GM18507 (cell line): ENCODE data around the gene CRLF1.
"Not testable (repeated sequence)": the region's sequence is repeated elsewhere in the genome, so short reads cannot be mapped to it uniquely, and the experiment has no call there.

ENCODE experiments used
- DNase-seq: peaks from one replicate; pipeline ENCODE4 v3.0.0; 2011; ENCODE audit warnings: low read depth; ENCODE audit not compliant: insufficient read length; ENCODE audit errors: extremely low spot score
- FAIRE-seq: peaks from 2 replicates; lab custom pipeline; 2011; peaks lifted over from hg19 to GRCh38; lab: Jason Lieb, UNC

The CRLF1 gene

DNA sequence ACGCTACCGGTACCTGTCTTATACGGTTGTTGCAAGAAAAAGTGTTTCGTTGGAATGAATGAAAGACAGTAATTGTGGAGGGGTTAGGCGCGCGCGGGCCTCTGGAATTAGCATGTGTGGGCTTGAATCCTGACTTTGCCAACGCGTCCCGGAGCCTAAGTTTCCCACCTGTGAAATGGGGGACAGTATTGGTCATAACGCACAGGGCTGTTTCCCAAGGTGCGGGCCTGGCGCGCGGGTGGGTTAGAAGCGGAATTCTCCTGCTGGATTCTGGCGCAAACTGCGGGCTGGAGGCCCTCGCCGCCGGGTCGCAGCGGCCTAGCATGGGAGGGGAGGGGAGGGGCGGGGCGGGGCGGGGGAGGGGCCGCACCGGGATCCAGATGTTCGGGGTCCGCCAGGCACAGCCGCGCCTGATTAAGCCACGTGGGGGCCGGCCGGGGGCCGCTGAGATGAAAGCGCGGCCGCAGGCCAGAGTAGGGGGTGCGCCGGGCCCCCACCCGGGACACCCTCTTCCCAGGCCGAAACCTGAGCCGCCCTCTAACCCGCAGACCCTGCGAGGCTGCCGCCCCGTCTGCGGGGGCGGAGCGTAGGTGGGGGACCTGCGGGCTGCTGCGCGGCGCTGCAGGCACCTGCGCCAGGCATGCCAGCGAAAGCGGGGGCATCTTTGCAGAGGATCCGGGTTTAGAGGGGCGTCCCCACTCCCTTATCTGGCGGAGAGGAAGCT, 4.9 kb upstream of the CRLF1 start:
- no peak for DNase-seq
- no peak for FAIRE-seq

DNA sequence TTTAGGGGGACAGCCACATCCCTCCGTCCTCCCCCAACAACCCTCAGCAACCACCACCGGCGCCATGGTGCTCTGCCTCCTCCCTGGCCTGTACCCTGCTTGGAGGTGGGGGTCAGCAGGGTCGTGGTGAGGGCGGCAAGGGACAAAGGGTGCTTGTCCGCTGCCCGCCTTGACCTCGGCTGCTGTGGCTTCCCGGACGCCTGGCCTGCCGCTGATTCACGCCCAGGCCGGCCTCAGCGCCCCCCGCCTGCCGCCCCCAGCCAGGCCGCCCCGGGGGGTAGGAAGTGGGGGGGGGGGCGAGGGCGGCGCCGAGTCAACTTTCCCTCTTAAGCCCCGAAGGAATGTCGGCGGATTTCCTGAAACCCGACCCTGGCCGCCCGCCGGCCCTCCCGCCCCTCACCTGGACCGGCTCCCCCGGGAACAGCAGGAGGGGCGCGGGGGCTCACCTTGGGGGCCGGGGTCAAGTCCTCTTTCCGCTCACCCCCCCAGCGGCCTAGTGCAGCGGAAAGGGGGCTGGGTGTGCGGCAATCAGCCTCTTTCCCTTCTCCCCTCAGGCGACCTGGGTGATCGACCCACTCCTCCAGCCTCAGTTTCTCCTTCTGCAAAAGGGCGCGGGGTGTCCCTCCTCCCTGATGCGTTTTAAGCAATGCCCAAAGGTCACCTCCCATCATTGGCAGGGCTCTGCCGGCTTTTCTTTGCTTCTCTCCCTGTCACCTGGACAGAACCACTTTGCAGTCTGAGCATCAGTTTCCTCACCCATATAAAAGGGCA, 4.1 kb upstream of the CRLF1 start:
- FAIRE-seq: no peak

DNA sequence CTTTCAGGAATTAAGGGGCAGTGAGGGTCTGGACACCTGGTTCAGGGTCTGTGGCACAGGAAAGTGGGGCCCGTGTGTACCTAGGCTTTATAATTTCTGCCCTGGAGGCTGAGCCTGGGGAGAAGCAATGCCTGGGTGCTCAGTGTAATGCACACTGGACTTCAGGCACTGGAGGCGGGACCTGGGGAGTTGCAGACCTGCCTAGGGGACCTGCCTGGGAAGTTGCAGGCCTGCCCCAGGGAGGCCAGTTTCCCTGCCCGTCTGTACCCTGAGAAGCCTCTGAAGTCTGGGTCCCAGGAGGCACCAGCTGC, 3.6 kb upstream of the CRLF1 start:
- no peak for DNase-seq
- no peak for FAIRE-seq

More for the DNA sequence above, 4.1 kb upstream of the CRLF1 start:
- DNase-seq: no peak

DNA sequence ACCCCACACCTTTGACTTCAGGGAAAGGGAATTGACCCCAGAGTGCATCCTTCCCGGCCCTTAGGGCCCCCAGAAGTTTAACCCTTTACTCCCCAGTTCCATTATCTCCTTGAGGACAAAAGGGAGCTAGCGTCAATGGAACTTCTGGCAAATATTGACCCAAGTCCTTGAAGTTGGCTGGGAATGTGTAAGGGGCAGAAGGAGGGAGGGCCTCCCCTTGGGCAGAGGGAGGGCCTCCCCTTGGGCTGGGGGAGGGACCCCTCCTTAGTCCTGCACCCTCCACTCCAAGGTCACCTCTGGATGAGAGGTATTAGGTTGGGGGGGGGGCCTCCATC, 3.1 kb upstream of the CRLF1 start:
- DNase-seq: no peak
- FAIRE-seq: no peak

DNA sequence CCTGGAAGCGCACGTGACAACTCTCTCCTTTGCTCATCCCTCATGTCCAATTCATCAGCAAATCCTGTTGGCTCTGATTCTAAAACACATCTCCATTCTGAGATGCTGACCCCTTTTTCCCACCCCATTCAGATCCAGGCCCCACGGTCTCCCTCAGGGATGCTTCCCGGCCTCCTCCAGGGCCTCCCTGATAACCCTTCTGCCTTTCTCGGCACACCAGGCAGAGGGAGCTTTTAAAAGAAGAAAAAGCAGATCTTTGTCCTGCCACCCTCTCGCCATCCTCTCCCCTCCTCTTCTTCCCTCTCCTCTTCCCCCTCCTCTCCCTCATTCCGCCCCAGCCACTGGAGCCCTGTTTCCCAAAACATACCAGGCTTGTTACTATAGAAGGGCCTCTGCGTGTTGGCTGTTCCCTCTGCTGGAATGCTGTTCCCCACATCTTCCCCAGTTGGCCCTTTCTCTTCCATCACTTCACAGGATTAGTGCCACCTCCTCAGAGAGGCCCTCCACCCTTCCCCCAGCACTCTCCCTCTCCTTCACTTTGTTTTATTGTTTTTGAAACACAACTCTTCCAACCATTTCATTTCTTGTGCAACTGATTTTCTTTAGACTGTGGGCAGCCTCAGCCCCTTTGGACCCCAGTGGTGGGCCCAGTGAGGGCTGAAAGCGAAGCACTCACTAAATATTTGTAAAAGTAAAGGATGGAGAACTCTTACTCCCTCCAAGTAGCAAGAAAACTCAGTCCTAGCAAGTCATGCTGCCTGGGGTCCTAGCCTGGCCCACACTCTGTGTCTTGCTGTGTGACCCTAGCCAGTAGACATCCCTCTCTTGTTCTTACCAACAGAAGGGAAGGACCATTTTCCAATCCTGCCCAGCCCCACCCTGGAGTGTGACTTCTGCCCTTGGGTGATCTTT, 2.5 kb upstream of the CRLF1 start:
- DNase-seq (no peak), FAIRE-seq (no peak)

DNA sequence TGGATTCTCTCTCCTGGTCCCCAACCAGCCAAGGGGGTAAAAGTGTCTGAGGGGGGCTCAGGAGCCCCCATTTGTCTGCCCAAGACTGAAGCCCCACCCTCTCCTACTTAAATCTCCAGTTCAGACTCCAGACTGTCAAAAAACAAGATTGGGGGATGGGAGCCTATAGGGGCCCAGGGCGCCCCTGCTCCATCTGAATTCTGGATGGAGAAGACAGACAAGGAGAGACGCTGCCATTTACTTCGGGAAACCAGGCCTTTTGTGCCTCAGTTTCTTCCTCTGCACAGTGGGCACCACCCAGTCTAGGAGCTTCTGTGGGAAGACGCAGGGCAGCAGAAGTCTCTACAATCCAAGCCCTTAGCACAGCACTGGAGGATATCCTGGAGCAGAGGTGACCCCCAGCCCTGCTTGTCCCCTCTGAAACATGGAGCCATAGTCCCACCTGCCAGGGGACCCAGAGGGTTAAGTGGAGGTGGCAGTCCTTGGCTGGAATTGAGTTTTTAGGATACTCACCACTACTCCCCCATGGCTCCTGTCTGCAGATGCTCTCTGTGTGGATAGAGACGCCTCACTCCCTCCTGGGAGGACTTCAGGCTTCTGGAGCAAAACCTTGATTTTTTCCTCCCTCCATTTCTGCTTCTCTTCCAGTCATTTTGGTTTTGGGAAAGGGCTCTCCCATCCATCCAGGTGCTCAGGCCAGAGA, 1.7 kb upstream of the CRLF1 start:
- FAIRE-seq (no peak), DNase-seq (no peak)

DNA sequence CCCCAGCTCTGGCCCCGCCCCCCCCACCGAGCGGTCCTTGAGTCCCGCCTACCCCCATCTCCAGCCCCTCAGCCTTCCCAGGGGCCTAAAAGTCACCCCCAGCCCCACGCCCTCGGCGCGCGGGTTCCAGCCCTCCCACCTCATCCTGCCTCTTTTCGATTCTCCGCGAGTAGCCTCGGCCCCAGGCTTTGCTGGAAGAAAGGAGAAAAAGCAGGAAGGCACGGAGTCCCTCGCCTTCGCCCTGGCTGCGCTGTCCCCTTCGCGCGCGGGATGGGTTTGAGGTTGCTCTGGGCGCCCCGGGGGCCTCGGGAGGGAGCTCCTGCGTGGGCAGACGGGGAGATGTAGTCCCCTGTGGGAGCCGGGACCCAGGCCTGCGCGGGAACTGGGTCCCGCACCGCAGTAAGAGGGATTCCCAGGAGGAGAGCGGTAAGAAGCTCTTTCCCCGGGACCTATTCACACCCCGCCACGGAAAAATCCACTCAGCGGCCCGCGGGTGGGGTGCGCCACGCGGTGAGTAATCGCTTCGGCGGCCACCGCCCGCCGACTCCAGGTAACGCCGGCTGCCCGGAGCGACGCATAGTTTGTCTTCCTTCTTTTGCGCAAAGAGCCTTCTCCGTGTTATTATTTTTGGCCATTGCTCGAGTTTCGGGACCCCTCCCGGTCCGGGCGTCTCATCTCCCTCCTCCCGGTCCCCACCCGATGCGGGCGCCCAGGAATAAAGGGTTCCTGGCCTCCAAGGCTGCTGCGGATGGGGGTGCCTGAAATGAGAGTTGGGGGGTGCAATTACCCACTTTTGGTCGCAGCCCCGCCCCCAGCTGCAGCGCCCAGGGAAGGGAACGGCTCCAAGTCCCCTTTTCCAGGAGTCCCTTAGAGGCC, 865 bp upstream of the CRLF1 start:
- DNase-seq: no peak
- FAIRE-seq: no peak

DNA sequence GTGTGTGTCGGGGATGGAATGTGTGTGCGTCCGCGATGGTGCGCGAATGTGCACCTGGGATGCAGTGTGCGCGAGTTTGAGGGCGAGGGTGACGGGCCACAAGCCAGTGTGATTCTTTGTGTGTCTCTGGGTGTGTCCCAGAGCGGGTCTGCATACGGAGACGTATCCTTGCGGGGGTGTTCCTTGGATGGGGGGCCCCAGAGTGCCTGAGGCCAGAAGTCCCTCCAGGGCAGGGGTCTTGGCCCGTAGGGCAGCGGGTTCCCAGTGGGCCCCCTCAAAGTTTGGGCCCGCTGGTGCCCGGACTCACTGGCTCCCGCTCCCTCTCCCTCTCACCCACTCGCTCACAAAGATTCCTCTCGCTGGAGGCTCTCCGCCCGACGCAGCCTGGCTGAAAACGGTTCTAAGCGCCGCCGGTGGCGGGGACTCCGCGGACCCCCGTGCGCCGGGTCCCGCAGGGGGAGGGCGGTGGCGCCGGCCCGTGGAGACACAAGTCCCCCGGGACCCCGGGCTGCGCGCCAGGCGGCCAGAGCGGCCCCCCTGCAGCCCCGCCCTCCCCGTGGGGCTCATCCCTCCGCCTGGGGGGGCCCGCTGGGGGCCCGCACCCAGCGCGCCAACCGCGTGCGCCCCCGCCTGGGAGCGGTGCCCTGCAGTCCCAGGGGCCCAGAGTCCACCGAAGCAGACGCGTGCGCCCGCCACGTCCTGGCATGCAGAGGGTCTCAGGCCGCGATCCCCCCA, 886 bp downstream of the CRLF1 start:
- DNase-seq: no peak
- no peak for FAIRE-seq

DNA sequence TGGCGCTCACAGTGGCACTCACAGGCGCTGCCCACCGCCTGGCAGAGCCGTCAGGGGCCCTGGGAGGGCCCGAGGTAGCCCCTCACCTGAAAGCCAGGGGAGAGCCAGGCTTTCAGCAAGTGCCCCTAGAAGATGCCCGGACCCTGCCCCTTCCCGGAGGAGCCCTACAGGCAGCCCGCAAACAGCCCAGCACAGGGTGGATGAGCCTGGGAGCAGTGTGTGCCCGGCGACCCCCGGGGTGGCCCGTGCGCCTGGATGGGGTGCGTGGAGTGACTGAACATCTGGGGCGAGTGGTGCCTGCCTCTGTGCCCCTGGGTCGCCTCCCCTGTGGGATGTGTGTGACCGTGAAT, 1.4 kb downstream of the CRLF1 start:
- FAIRE-seq (no peak), DNase-seq (no peak)

DNA sequence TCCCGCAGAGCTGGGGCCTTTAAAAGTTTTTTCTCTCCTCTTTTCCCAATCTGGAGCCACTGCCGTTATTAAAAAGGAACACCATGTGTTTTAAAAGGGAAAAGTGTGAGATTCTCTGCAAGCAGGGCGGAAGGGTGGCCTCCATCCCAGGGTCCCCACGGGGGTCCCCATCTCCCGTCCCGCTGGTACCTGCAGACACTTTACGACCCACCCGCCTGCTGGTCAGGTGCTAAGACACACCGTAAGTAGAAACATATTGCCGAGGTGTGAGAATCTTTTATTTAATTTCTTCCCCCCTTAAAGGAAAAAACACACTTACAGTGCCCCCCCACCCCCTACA, 1.8 kb downstream of the CRLF1 start:
- no peak for FAIRE-seq

DNA sequence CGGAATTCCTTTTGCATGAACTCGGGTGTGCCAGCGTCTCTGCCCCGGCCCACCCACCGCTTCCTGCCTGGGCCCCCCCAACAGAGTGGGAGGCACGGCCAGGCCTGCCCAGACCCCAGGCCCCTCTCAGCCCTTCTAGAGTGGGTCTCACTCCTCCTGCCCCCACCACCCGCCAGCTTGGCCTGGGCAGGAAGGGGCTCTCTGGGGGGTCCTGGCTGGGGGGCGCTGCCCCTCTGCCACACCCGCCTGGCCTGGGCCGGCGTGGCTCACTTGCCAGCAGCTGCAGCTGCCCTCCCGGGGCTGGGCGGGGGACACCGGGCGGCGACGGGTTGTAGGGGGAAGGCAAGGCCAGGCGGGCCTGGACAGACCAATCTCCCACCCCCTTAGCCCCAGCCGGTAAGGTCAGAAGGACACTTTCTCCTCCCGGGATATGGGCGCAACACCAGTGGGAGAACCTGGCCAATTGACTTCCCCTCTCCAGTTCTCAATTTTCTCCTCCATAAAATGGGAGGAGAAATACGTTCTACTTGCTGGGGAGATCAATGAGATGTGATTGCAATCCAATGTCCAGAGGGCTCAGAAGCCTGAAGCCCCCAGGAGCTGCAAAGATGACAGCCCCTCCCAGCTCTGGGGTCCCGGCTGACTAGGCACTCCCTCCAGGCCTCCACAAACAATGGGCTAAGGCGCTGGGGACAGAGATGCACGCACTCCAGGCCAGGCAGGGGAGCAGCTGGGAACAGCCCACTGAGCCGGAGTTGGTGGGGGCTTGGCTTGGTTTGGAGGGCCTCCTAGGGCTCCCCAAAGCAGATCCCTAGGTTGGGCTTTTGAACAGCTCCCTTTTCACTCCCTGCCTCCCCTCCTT, 2.4 kb downstream of the CRLF1 start:
- FAIRE-seq (no peak), DNase-seq (no peak)

More for the DNA sequence above, 1.8 kb downstream of the CRLF1 start:
- no peak for DNase-seq

DNA sequence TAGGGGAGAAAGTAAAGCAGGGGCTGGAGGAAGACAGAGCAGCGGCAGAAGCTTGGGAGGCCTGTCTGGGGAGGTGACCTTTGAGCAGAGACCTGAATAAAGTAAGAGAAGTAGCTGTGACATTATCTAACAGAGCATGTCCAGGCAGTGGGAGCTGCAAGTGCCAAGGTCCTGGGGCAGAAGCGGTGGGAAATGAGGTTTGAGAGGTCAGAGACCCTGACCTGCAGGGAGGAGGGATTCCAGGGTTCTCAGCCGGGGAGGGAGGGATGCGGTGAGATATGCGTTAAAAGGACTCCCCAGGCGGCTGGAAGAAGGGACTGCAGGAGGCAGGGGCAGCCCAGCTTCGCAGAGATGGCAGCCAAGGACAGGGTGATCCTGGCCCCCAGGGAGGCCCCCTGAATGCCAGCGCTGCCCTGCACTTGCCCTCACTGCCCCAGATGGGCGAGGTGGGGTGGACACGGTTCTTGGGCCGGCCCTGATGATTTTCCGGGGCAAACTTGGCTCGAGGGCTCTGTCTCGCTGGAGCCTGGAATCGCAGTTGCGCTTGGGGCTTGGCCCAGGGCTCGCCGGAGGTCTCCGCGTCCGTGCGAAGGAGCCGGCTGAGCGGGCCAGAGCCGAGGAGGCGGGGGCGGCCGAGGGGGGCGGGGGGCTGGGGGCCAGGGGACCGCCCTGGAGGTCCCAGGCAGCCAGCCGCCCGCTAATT, 3.2 kb downstream of the CRLF1 start:
- DNase-seq: no peak
- no peak for FAIRE-seq

DNA sequence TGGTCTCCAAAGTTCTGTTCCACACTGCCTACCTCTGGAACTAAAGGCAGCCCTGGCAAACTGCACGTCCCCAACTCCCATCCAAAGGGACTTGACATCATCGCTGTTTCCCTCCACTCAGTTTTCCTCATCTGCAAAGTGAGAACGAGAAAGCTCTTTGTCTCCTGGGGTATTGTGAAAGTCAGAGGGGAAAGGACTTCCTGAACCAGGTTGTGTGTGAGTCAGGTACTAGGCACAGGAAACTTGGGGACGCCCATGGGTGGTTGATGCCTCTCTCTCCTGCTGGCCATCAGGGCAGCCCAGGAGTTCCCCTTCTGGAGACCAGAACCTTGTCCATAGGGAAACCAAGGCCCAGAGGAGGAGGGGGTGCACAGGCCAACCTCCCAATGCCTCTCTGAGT, 4.7 kb downstream of the CRLF1 start:
- FAIRE-seq (no peak), DNase-seq (no peak)

DNA sequence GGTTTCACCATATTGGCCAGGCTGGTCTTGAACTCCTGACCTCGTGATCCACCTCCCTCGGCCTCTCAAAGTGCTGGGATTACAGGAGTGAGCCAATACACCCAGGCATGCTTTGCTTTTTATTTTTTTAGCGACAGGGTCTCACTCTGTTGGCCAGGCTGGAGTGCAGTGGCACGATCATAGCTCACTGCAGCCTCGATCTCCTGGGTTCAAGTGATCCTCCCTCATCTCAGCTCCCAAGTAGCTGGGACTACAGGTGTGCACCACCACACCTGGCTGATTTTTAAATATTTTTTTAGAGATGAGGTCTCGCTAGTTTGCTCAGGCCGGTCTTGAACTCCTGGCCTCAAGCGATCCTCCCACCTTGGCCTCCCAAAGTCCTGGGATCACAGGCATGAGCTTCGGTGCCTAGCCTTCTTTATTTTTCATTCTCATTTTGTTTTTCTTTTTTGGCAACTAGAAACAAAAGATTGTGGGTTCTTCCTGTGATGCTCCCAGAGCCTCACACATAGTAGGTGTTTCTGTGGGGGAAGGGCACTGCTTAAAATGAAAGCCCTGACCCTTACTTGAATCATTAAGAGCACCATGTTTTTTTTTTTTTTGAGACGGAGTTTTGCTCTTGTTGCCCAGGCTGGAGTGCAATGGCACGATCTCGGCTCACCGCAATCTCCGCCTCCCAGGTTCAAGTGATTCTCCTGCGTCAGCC, 5.8 kb downstream of the CRLF1 start:
- not testable (repeated sequence) for FAIRE-seq, DNase-seq

DNA sequence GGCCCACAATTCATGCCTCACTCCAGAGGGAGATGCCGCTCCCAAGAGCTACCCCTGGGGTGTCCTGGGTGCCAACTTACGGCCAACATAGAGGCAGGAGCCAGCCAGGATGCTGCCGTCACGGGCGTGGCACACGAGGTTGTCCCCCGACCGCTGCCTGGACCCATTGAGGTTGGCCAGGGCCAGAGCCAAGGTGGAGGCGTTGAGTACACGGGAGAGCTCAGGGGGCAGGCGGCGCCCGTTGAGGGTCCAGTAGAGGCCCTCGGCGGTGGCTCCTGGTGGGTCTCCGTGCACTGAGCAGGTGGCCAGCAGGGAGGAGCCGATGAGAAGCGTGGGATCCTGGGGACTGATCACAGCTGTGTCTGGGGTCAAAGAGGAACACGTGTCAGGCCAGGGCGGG, 7.1 kb downstream of the CRLF1 start:
- no peak for DNase-seq

DNA sequence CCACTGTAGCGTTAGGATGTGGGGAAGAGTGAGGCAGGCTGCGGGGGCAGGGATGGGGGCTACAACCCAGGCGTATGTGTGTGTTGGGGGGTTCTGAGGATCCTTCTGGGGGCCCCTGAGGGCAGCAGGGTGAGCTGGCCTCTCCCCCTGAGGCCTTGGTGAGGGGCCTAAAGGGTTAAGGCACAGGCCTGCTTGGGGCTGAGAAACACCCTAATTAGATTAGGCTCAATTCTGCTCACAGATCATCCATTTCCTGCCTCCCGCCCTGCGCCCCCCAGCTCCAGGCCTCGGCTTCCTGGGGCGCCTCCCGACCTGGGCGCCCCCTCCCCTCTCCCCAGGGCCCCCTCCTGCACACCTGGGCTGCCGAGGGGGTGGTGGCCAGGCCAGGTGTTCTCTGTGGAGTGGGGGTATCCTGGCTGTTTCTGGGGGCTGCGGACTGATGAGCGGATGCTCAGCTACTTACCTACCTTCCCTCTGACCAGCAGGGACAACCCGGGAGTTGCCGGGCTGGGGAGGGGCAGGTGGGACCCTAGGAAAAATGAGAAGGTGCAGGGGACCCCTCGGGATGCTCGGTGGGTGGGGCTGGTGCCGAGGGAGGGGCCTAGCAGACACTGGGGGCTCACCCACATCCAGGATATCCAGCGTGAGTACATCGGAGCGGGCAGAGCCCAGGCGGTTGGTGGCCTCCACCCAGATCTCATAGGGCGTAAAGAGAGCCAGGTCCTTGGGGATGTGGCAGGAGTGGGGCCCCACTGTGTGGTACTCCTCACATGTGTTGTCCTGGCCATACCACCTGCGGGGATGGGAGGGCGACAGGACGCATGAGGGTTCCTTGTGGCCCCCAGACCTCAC, 8.6 kb downstream of the CRLF1 start:
- no peak for DNase-seq
- FAIRE-seq: no peak

More for the DNA sequence above, 7.1 kb downstream of the CRLF1 start:
- no peak for FAIRE-seq
